Activated CD8-positive, alpha-beta memory T cell treated with anti-CD3 and anti-CD28 coated beads, Interleukin-2, amount 50 U/mL, for 24 hours (primary cell): Measurements from ENCODE around the gene GDF7.

Source experiments
- DNase-seq: peaks from one replicate; pipeline ENCODE4 v3.0.0-alpha.2; 2020; ENCODE audit errors: extremely low read depth

The GDF7 gene

DNA sequence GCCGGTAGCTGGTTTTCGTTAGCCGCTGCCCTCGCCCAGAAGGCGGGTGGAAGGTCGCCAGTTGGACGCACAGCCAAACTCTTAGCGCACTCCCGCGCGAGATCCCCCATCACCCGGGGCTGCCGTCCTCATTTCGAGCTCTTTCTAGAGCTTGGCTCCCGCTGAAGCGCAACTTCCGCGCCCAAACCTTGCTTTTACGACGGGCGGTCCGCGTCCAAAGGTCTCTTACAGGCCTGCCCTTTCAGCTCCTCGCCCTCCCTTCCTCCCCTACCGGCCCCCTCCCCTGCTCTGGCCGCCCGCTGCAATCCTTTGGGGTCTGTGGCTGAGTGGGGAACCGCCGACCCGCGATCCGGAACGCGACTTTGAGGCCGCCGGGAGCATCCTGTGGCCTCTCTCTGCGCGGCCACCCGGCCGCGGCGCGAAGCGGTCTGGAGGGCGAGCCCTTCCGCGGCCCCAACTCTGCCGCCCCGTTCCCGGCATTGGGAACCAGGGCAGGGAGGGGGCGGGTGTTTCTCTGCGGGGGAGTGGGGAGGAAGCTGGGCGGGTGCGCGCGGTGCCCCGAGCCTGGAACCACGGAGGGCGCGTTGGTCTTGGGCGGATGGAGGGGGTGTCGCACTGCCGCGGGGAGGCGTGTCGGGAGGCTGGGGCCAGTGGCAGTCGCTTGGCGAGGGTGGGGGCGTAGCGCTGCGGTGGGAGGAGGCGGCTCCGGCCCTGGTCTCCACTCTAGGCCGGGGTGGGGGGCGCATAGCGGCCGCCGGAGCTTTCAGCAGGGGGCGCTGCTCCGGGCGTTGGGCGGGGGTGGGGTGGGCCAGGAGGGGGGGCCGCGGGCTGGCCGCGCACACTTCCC is at the start of gene GDF7:
Gene GDF7 (plus strand): TSS at position 841 of the 847 bp plus-strand sequence. CDS start 96 bp downstream, outside the sequence.
- no peak for DNase-seq

DNA sequence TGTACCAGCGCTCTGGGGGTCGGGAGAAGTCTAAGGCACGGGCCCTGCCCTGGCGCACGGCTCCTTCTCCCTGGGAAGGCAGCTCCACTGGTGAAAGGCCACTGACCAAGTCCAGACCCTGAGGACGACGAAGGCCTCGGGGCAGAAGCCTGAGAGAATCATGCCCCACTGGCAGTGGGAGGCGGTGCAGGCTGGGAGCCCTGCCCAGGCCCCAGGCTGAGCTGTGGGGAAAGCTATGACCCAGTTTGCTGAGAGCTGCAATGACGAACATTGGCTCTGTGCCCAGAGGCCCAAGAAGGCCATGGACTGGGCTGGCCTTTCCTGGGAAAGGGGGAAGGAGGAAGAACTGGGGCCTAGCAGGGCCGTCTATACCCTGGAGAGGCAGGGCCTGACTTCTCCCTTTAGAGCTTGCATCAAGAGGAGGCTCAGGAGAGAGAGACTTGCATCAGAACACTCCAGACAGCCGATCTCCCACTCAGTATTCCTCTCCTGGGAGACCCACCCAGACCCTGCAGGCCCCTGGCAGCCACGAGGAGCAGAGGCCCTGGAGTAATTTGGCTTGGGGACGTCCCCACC is 49.0 kb upstream of the GDF7 start:
- no peak for DNase-seq

DNA sequence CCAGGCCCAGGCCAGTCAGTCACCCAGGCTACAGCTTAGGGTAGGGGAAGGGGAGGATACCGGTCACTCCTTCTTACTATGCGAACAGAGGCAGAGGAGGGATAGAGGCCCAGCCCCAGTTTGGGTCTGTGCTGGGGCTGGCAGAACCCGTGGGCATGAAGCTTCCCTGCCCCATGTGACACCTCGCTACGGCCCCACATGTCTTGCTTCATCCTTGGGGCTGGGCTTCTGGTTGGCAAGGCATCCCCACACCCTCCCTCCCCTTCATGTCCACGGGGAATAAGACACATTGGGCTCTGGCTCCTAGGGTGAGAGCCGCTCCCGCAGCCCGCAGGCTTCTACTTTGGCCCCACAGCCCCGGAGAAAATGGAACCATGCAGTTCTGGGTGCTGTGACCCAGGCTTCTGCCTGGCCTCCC is 48.5 kb upstream of the GDF7 start:
- no peak for DNase-seq

DNA sequence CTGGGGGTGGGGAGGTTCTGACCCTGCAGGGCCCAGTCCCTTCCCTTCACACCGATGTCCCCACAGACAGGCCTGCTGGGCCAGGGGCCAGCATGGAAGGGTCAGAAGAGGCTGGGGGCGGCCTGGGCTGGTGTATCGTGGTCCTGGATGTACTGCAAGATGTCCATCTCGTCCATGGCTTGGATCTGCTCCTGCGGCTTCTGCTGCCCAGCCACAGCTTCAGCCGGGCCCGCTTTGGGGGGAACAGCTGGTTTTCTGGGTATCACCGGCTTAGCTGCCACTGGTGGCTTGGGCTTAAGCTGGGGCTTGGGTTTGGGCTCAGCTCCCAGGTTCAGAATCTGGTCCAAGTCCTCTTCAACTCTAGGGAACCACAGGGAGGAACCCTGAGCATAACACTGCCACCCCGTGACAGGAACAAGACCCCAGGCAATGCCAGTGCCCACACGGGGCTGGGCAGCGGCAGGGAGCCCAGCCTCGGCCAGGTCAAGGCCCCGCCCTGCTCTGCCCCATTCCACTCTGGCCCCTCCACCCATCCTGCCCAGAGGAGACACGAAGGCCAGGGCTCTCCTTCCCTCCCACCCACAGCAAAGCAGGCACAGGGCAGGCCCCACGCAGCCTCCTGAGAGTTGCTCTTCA is 47.9 kb upstream of the GDF7 start:
- no peak for DNase-seq

DNA sequence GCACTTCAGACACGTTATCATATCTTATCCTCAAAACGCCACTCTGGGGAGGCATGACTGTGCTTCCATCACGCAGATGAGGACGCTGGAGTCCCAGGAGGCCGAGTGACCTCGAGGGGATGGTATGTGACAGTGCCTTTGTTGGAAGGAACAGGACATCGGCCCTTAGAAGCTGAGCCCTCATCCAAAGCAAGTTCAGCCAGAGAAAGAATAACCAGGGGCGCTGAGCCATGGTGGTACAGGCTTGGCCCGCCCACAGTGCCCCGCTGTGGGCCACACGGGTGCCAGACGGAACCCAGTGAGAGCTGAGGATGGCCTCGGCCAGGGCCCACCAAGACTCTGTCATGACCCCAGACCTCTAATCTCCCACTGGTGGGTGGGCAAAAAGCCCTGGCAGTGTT is 47.3 kb upstream of the GDF7 start:
- DNase-seq: no peak

DNA sequence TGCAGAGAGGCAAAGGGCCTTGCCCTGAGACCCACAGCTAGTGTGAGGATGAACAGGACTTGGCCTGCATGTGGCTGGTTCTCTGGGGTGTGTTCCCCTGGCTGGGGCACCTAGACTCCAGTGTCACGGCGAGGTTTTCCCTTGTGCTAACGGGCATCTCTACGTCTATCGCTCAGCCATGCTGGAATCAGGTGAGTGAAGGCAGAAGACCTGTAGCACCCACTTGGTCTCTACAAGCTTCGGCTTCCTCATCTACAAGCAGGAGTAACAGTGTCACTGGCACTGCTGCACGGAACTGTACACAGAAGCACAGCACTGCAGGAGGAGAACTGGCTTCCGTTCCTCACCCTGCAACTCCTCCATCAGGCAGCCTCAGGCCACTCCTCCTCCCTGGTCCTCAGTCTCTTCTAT is 46.7 kb upstream of the GDF7 start:
- DNase-seq: no peak

DNA sequence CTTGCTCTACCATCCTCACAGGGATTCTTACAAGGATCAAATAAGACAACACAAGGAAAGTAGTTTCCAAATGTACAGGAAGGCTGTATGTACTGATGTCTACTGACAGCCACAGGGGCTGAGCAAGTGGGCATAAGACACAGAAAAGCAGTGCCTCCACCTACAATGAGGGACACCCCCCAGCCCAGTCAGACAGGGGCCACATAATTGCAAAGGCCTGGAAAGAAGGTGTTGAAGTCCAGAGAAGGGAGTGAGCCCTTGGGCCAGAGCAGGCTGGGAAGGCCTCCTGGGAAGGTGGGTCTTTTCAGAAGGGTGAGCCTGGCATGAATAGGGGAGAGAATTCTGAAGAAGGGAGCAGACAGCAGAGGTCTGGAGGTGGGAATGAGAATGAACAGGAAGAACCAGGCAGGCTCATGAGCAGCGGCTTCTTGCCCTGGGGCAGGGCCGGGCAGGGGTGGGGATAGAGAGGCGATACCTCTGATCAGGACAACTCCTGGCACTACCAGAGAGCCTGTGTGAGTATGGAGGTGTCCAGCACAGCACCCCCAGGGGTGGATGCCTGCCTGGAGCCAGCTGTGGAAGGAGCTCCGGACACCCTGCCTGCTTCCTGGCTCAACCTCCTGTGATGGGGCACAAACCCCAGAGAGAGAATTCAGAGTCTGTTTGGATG is 46.1 kb upstream of the GDF7 start:
- no peak for DNase-seq

DNA sequence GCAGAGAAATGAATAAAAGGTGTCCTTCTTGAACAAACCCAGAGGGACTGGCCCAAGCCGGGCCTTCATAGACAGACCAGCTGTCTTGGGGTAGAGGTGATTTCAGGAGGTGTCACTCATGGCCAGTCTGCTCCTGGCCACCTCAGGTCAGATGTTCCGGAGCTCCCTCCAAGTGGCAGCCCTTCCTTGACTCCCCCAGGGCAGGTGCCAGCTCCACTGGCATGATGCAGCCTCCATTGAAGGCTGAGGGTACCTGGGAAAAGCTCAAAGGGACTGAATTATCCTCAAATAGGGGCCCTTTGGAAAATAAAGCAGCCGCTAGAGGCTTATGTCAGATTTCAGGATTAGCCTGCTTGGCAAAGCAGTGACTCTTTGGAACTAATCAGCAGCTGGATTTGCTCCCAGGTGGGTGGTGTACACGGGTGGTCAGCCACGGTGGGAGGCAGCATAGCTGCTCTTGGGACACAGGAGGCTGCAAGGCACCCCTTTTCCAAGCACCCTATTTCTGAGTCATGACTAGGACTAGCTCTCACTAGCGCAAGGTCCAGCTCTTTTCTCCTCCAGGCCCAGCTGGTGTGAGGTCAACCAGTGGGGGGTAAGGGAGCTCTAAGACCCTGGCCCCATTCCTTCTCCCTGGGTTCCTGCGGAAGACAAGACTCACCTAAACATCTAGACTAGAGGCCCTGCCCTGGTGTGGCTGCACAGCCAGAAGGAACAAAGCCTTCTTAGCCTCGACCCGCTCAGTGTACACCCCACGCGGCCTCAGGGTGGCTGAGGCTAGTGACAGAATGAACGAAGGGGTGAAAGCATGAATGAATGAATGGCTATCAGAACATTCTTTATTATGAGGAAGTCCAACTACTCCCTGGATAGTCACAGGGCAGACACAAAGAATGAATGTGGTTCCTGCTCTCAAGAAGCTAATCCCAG is 45.3 kb upstream of the GDF7 start:
- no peak for DNase-seq

DNA sequence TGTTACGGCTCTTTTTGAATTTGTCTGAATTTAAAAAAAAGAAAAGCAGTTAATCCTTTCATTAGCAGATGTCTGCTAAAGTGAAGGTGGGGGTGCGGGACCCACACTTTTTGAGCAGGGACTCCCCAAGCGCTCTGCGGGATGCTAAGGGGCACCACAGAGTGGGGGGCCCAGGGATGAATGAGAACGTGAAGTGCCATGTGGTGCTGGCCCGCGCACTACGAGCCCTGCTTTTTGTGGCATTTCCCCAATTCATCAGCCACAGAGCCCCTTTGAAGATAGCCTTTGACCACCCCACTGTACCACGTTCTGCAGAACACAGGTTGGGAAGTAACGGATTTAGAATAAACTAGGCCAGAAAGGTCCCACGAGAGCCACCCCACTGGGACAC is 44.7 kb upstream of the GDF7 start:
- DNase-seq: no peak

DNA sequence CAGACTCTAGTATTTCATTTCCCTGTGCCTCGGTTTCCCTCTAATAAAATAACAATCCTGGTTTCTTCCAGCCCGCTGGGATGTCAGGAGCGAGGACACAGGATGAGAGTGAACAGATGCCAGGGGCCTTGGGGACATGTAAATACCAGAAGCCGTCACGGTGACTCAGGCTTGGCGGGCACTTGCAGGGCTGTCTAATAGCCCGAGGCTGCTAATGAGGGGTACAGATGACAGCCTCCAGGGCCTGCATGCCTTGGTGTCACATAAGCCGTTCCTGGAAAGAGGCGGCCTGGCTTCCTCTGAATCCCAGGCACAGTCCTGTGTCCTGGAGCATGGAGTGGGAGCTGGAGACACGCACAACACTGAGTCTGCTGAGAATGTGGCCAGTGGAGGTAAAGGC is 44.2 kb upstream of the GDF7 start:
- no peak for DNase-seq

DNA sequence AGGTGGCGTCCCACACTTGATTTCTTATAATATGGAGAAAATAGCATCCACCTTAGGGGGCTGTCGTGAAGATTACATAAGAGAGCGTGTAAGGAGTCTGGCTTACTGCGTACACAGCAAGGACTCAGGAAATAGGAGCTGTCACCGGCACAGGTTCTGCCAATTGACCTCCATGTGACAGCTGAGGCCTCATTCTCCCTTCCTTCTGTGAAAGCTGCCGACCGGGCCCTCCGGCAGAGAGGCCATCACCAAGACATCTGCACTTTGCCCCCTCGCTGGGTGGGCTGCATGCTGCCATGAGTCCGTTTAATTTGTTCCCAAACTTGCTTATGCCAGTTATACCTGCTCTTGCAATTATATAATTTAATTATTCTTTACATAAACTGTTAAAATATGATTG is 43.7 kb upstream of the GDF7 start:
- DNase-seq: no peak

DNA sequence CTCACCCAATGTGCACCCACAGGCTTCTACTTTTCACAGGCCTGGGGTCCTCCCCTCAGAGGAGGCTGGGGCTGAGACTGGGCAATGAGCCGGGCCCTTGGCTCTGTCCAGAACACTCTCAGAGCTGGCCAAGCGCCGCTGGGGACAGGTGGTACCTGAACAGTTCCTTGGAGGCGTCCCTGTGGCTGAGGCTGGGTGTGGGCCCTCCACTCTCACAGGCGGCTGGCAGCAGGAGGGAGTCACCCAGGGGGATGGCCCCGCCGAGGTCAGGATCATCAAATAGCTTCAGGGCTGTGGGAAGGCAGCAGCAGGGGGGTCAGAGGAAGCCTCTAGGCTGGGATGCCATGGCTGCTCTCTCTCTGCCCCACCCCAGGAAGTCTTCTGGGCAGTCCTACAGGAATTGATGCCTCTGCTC is 43.2 kb upstream of the GDF7 start:
- no peak for DNase-seq

DNA sequence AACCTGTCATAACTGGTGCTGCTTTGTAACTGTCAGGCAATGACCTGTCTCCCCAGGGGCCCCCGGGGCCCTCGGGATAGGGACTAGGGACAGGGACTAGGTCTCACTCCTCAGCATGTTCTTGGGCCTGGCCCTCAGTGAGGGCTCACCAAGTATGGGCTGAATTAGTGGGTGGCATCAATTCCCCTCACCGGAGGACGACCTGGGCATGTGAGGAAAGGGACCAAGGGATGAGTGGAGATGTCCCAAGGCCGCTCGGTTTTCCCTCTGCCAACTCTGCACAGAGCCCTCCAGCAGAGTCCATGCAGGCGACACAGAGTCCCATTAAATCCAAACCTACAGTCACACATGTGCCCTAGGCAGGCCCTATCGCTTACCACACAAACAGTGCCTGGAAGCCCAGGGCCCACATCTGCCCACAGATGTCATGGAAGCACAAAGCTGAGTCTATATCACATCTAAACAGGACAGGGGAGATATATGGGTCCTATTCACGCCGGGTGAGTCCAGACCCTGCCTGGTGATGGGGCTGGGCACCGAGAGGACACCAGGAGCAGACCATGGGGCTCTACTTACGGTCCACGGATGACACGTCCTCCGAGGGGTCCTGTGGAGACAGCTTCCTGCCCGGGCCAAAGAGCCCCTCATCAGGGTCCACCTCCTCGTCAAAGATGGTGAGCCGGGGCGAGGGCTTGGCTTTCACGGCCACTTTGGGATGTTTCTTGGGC is 42.6 kb upstream of the GDF7 start:
- no peak for DNase-seq

DNA sequence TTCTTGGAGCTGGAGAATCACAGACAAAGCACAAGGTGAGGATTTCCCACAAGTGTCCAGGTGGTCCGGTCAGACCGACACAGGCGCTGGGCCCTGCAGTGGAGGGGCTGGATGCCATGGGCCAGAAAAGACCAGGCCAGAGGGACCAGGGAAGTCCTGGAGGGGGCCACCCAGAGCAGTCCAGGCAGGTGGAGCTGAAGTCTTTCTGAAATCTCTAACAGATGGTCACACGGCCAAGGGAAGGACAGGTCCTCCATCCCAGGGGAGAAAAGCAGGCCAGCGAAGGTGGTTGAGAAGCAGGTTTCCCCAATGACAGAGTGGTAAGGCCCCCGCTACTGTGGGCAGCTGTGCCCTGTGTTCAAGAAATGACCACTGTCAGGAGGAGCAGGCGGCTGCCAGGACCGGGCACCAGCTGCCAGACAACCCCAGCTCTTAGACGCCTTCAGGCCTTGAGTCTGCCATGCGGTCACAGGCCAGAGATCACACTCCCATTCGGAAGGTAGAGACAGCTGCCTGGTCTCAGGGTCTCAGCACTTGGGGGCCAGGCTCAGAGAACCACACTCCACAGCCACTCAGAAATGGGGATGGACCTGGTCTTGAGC is 42.0 kb upstream of the GDF7 start:
- no peak for DNase-seq

DNA sequence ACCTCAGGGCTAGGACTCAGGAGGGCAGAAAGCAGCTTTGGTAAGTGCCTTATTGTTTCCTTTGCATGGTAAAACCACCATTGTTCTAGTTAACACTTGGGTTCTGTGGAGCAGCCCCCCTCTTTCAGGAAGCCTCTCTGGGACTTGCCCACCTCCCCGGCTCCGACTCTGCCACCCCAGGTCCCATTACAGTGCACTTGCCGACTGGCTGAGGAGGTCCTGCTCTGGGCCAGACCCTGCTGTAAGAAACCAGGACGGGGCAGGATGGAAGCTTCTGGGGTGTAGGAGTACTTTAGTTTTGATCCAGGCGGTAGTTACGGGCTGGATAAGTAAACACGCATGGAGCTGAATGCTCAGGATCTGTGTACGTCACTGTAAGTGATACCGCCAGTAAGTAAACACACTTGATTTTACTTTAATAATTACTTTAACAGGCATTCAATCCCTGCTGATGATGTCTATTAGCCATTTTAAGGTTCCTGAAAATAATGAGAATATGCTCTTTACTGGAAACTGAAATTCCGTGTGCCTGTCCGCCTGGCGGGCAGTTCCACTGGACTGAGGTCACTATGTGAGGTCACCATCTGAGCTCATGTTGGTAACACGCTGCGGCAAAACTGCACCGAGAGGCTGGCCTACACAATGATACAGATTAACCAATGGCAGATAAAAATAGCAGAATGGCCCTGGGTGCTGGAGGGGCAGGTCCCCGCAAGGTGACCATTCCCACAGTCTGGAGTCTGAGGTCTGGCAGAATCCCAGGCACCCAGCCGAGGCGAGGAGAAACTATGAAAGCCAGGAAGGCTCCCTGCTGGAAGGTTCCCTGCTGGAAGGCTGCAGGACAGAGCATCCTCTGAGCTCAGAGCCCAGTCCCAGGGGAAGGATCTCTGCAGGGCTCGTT is 41.2 kb upstream of the GDF7 start:
- DNase-seq: no peak

DNA sequence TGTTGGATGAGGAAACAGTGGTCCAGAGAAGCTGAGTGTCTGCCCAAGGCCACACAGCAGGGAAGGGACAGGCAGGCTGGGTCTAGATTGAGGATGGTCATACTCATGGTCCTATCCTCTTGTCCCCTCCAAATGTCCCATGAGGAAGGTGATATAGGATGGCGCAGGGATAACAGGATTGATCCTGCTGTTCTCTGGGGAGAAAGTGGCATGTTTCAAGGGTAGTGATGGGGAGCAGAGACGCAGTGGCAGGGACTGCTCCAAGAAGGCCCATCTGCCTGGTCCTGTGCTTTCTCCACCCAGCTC is 40.6 kb upstream of the GDF7 start:
- DNase-seq: no peak

DNA sequence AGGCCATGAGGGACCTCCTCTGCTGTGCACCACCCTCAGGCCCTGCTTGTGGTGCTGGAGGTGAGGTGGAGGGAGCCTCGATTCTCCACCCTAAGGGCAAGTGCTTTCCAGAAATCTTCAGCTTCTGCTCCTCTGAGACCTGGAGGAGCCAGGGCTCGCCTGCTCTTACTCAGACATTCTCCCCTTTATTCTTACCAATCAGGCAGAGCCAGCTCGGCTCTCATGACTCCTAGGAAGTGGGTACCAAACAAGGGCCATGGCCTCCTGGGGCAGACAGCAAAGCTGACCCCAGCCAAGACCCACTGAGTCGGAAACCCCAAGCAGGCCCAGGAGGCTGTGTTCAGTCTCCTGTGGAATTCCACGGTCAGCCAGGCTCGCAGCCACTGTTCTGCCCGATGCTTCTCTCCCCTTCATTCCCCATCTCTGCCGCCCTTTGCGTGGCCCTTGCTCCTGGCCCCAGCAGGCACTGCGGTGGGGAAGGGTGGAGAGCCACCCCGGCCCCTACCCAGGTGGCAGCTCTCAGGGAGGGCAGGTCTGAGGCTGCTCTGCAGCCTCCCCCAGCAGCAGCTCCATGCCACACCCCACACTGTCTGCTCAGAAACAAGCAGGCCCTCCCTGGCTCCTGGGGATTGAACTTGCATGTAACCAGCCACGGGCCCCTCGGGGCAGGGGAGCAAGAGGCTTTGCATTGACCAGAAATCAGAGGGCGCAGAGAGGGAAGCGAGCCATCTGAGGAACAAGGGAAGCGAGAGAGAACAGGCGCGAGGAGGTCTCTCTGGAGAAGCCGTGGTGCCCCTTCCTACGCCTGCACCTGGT is 40.0 kb upstream of the GDF7 start:
- no peak for DNase-seq

DNA sequence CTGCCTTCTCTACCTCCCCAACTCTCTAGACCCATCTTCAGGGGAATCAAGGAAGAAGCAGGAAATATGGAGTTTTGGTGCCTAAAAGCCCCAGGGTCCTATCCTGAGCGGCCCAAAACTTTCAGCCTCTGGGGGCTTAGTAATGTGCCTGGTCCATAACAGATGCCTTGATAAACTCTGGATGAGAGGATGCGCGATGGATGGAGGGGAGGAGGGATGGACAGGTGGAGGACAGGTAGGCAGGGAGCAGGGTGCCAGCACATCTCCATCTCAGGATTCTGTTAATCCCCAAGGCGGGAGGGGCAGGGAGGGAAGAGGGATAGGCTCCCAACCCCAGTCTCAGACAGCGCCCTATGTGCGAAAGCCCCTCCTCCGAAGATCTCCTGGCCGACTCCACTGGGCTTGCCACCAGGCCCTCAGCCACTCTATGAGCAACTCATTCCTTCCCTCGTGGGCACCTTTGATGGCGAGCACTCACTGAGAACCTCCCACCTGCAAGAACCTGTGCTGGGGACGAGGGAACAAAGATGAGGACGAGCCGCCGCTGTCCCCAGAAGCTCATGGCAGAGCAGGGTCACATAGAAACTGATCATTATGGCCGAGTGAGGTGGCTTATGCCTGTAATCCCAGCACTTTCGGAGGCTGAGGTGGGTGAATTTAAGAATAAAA is 39.1 kb upstream of the GDF7 start:
- DNase-seq: no peak
